GM21447 (cell line): ENCODE results near the gene ATG16L2.
"Not testable (repeated sequence)": the region's sequence is repeated elsewhere in the genome, so short reads cannot be mapped to it uniquely, and the experiment has no call there.

Experiments used
- ATAC-seq: cut with Tn5 transposase; IDR thresholded peaks from one replicate; pipeline ENCODE4 v1.9.1; 2021; ENCODE audit not compliant: unreplicated experiment

Gene ATG16L2

DNA sequence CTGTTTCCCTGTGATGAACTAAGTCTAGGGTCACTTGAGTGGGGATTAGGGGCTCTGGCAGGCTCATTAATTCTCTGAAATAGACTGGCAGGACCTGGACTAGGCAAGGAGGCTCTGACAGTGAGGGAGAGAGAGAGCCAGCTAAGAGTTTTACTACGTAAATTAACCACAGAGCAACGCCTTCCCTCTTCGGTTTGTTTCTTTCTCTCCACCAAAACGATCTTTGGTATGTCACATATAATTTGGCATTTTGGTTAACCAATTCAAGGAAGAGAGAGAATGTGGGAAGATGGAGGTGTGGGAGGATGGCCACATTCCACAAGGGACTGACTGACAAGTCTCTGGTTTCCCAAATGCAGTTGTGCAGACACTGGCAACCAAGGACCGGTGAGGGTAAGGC lies 27.9 kb downstream of the ATG16L2 start:
- ATAC-seq, result no peak

DNA sequence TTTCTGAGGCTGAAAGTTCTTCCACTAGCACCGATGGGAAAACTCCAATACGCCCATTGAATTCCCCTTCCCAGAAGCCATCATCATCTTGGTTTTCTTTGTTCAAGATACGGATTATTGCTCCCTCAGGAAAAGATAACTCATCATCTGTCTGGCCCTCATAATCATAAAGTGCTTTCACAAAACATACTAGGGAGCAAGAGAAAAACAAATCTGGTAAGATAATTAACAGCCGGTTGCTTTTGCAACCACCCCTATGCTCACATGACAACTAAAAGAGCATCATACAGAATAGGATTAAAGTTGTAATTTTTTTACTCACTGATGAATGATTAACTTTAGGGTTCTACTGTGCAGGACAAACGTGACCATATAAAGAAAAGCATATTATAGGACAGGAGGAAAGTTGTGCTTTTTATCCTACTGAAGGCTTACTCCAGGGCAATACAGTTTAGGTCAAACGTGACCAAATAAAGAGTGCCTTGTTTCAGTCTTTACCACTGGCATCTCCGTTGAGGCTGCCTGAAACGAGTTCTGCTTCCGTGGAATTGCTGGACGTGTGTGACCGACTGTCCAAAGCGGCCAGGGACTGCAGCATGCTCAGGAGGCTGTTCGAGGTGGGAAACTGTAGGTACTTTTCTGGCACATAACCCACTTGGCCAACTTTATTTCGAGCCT lies 28.6 kb downstream of the ATG16L2 start:
- no peak for ATAC-seq

GRCh38 chr11:72844356-72844755 lies 30.1 kb downstream of the ATG16L2 start:
- ATAC-seq, result no peak

DNA sequence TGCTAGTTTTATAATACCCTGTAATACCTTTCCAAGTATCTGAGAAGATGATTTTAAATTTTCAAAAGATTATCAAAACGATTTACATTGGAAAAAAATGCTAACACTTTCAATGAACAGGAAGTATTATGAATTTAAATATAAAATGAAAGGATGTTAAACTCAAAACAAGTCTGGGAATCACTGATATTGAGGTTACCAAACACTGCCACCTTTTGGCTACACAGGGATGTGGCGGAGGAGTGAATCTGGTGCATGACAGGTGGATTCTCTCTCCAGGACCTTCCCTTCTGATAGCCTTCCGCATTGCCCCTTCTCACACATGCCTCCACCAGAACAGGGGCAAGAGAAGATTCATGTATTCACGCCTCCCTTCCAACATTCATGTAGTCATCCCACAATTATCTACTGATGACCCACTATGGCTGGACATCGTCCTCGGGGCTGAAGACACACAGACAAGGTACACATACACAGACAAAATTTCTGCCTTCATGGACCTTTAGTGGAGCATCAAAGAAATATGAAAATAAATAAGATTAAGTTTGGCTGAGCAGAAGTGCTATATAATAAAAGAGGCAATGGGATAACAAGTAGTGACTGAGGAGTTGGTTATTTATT lies 34.7 kb downstream of the ATG16L2 start:
- ATAC-seq, result no peak

GRCh38 chr11:72850832-72851231 lies 36.6 kb downstream of the ATG16L2 start:
- ATAC-seq, result no peak

DNA sequence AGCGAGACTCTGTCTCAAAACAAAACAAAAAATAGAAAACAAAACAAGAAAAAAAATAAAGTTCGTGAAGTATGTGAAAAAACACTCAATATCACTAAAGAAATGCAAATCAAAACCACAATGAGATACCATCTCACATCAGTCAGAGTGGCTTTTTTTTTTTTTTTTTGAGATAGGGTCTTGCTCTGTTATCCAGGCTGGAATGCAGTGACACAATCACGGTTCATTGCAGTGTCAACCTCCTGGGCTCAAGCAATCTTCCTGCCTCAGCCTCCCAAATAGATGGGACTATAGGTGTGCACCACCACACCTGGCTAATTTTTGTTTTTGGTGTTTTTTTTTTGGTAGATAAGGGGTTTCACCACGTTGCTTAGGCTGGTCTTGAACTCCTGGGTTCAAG lies 37.5 kb downstream of the ATG16L2 start:
- ATAC-seq, result no peak

DNA sequence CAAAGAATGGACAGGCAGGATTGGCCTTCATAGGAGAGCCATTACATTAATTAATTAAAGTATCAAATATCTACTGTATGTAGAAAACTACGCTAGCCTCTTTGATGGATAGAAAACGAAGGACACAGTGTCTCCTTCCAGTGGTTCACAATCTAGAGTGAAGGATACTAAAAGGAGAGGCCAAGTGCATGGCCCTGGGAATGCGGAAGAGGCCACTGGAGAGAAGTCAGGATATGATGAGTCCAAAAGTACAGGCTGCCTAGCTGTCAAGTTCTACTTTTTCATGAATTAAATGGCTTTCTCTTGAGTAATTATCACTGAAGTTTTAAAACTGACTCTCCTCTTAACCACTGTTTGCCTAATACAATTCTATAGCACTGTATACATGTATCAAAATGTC lies 41.9 kb downstream of the ATG16L2 start:
- ATAC-seq, result no peak

- no peak for ATAC-seq
Observed at GRCh38 chr11:72856551-72857345, 42.5 kb downstream of the ATG16L2 start.

- not testable (repeated sequence) for ATAC-seq
Observed at GRCh38 chr11:72858267-72858666, 44.1 kb downstream of the ATG16L2 start.

GRCh38 chr11:72859126-72859525 lies 44.9 kb downstream of the ATG16L2 start:
- no peak for ATAC-seq

- ATAC-seq, result no peak
Observed at GRCh38 chr11:72860010-72860409, 45.8 kb downstream of the ATG16L2 start.

GRCh38 chr11:72860592-72860991 lies 46.4 kb downstream of the ATG16L2 start:
- ATAC-seq, result no peak

- ATAC-seq, result no peak
Observed at GRCh38 chr11:72863091-72863490, 48.9 kb downstream of the ATG16L2 start.

DNA sequence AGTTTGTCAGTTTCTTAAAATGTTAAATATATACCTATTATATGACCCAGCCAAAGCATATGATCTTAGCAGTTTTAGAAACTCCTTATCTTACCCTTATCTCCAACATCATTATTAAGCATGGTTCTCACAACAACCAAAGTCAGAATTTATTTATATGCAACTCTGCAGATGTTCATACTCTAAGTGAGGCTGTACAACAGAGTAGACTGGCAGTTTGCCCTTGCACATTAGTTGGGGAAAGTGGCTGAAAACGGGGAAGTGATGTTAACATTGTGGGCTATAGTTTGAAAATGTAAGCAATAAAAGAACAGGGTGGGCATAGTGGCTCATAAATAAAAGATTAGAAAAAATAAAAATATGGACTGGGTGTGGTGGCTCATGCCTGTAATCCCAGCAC lies 49.7 kb downstream of the ATG16L2 start:
- ATAC-seq, result no peak

DNA sequence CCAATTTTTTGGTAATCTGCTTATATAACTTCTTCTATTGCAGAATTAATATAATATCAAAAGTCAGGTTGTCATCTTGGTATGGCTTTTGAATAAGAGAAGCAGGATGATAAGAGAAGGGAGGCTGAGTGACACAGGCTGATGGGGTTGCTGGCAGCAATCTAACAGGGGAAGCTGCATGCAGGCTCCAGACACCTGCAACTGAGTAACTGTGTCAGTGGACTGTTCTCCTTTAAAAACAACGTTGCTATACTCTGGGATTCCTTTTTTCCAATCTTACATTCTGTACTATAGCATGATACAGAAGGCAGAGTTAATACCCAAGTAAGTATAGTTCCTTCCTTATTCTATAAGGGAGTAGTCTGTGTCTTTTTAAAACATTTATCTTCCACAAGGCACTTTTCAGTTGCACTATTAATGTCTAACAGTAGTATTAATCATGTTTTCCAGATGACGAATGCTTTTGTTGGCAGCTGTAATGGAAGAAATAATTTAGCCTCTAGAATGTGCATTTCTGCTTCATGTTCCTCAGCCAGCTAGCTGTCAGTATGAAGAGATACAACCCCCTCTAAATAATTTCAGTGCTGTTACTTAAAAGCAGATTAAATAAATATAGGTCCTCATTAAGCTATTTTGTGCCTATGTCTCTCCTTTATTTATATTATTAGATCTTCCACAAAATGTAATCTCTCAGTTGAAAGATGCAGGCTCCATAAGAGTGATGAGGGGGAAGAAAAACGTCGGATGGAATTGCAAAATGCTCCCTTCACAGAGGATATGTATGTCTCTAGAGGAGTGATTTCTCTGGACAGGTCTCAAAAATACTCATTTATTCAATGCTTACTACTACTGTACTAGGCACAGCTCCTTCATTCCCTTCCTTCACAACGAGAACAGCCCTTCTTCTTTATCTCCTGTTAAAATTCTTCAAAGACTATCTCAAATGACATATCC lies 50.8 kb downstream of the ATG16L2 start:
- ATAC-seq, result no peak

GRCh38 chr11:72867970-72868369 lies 53.8 kb downstream of the ATG16L2 start:
- no peak for ATAC-seq

GRCh38 chr11:72869831-72870230 lies 55.6 kb downstream of the ATG16L2 start:
- no peak for ATAC-seq

GRCh38 chr11:72871119-72871518 lies 56.9 kb downstream of the ATG16L2 start:
- ATAC-seq, result no peak

- ATAC-seq, result no peak
Observed at GRCh38 chr11:72872012-72872411, 57.8 kb downstream of the ATG16L2 start.

- ATAC-seq, result no peak
Observed at GRCh38 chr11:72875736-72876135, 61.5 kb downstream of the ATG16L2 start.

- ATAC-seq, result no peak
Observed at GRCh38 chr11:72876147-72876546, 61.9 kb downstream of the ATG16L2 start.
